Right renal cortex interstitium (tissue), 3 donors: ENCODE measurements around the gene PDZRN3. TPM values are rescaled to one million over a fixed set of nuclear protein-coding genes. Genes with fewer than 3 reads are reported as not detected.
A peak's percentile ranks its signal among the peaks of the same experiment; 100 is the strongest.

Source experiments
- DNase-seq, 3 donors: peaks; one replicate each; pipeline ENCODE4 v3.0.0-alpha.2; 2013; ENCODE audit warnings: low read depth in 3 of 3, low spot score in 2 of 3
- polyA plus RNA-seq, 3 donors: library from polyadenylated mRNA; unstranded; fragments of 120-200 nt; gene quantifications; one replicate each; pipeline ENCODE4 v1.2.1, GENCODE V29; 2013; ENCODE audit not compliant: insufficient read length in 3 of 3

Gene PDZRN3
- 10 to 100 TPM; 40.3 to 48.8 (median 43.8) TPM for polyA plus RNA-seq

DNA sequence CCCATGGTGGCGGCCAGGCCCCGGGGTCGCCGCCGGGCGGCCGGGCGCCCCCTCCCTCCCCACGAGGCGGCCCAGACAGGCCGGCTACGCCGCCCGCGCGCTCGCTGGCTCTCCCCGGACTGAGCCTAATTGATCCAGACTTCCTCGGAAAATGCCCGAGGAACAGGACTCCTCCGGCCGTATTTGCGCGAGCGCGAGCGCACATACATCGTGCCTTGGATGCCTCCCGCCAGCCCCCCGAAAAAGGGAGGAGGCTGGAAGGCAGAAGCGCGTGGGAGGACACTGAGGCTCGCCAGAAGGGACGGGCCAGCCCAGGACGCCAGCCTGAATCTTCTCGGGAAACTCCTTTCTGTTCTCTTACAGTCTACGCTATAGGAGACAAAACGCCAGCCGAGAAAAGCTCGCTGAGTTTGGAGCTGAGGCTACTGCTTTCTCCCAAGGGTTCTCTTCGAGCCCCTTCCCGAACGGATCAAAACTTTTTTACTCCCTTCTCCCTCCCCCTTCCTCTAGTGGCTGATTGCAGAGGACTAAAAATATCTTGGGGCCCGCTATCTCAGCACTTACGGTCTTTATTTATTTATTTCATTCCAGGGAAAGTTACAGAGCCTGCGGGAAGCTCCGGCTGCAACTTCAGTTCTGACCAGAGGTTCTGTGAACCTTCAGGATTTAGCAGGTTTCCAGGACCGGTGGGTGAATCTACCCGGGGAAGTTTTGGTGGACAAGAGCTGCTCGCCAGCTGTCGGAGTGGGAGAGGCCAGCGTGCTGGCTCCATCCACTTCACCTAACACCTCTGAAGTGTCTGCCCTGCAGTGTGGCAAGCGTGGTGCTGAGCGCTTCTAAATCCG lies at the start of gene PDZRN3:
TSS of gene PDZRN3 (minus strand) at position 121 of the 845 bp plus-strand sequence.
- peak in 1 of 3 donors; percentile 63 for DNase-seq

DNA sequence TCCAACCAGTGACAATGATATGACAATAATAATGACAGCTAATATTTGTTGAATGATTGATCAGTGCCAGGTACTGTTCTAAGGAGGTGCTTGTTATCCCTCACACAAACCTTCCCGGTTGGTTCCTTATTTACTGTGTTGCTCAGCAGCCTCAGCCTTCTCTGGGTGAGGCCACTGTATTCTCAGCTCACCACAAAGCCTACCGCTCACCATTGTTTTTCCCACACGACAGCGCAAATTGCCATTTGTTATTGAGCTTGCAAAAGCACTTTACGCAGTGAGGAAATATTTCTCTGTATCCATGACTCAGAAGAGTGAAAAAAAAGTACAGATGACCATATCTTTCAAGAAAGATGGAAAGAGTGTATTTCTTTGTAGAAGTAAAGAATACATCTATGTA lies 49.5 kb upstream of the PDZRN3 start:
- no peak for DNase-seq

GRCh38 chr3:73669260-73669659 lies 44.5 kb upstream of the PDZRN3 start:
- DNase-seq: no peak

- no peak for DNase-seq
Observed at GRCh38 chr3:73668391-73668790, 43.6 kb upstream of the PDZRN3 start.

DNA sequence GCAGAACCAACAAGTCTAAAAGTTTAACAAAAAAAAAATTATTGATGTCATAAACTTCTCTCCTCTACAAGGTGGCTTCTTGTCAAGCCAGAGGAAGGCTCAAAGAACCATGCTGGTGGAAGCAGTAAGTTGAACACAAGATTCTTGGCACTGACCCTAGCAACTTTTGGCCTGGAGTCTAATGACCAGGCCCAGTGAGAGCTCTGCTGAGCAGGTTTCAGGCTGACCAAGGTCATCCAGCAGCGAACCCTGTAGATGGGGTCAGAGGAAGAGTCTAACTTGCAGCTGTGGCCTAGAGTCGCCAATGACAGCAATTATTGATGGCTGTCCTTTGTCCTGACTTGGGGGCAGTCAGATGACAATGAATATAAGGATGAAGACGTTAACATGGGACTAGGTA lies 43.1 kb upstream of the PDZRN3 start:
- DNase-seq: no peak

DNA sequence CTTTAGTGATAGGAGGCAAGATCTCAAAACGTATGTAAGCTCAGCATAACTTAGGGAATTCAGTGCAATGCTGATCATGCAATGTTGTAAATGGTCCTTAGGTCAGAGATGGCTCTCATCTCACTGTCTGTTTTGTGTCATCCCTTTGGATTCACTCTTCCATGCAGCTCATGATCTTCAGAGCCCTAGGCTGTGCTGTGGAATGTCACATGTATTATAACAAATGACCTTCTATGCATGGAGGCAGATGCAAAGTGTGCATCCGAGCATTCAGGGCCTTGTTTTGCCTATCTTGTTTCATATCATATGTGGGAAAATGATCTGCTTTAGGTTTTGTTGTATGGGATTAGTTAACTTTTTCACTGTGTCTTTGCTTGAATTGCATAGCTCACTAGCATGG lies 40.5 kb upstream of the PDZRN3 start:
- no peak for DNase-seq

GRCh38 chr3:73664389-73664788 lies 39.6 kb upstream of the PDZRN3 start:
- no peak for DNase-seq

- no peak for DNase-seq
Observed at GRCh38 chr3:73663495-73663894, 38.8 kb upstream of the PDZRN3 start.

- DNase-seq: no peak
Observed at GRCh38 chr3:73661265-73661664, 36.5 kb upstream of the PDZRN3 start.

DNA sequence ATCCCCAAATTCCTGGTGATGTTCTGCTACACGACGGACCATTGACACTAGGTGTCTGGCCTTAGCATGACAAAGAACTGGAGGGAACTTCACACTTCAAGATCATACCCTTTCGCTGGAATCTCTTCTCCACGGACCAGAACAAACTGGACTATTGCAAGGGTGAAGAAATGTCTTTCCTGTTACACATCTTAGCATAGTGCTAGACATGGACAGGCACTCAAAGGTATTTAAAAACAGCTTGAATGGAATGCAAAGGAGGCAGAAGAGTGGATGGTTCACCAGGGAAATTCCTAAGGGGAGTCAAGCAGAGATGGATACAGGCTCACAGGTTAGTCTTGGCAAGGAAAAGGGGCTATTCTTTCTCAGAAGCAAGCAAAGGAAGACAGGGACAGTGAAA lies 33.5 kb upstream of the PDZRN3 start:
- no peak for DNase-seq

DNA sequence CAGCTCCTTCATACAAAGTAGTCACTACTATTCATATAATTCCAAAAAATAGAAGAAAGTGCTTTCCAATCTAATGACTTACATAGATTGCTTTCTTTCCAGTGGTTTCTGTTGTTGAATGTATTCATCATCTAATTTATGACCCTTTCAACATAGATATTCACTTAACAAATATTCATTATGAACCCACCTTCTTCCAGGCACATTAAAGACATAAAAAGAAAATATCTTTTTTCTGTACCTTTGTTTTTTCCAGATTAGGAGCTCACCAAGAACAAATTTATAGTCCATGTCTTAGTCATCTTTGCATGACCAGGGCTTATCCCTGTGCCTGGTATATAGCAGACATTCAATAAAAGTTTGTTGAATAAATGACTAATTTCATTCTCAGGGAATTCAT lies 32.4 kb upstream of the PDZRN3 start:
- no peak for DNase-seq

DNA sequence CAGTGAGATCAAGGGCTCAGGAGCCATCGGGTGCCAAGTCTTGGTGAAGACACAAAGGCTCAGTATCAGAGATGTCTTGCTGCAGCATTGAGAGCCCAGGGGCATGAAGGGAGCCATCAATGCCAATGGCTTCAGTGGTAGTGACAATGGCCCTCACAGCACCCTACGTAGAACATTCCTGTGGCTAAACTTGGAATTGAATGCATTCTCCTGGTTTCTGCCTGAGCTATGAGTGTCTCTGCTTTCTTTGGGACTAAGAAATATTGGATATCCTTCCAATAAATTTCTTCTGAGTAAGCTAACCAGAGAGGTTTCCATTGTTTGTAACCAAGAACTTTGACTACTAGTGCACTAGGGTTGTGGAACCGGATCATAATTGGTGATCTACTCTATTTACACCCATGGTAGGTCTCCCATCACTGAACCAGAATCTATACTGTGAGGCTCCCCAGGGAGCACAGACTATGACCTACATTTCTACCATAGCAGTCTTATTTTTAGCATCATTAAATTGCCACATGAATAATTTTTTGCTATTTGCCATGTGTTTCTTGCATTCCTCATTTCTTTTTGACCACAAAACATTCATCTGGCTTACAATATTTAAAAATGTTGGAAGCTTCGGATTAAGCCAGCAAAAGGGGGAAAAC lies 31.6 kb upstream of the PDZRN3 start:
- no peak for DNase-seq

GRCh38 chr3:73655197-73655596 lies 30.5 kb upstream of the PDZRN3 start:
- DNase-seq: no peak

GRCh38 chr3:73653877-73654276 lies 29.1 kb upstream of the PDZRN3 start:
- DNase-seq: no peak

- DNase-seq: no peak
Observed at GRCh38 chr3:73653351-73653750, 28.6 kb upstream of the PDZRN3 start.

- DNase-seq: no peak
Observed at GRCh38 chr3:73652896-73653295, 28.2 kb upstream of the PDZRN3 start.

DNA sequence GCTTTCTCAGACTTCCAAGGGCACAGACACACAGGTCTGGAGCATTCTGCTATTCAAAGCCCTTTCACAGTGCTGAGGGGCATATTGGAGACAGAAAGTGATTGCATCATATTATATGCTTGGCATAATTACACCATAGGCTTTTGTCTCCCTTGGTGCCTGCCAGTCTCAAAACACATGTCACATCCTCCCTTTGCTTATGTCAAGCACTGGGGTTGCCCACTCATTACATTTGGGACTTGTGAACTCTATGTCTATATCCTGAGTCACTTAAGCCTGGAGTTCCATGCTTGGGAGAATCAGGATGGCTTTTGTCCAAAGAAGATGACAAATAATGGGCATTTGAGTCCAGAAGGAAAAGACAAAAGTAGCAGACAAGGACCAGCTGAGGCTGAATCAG lies 12.3 kb upstream of the PDZRN3 start:
- no peak for DNase-seq

DNA sequence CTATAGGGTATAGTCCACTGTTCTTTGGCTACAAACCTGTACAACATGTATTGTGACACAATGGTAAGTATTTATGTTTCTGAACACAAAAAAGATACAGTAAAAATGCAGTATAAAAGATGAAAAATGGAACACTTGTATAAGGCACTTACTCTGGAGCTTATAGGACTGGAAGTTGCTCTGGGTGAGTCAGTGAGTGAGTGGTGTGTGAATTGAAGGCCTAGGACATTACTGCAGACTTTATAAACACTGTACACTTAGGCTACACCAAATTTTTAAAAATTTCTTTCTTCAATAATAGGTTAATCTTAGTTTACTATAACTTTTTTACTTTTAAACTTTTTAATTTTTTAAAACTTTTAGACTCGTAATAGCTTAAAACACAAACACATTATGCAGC lies 10.5 kb upstream of the PDZRN3 start:
- no peak for DNase-seq

DNA sequence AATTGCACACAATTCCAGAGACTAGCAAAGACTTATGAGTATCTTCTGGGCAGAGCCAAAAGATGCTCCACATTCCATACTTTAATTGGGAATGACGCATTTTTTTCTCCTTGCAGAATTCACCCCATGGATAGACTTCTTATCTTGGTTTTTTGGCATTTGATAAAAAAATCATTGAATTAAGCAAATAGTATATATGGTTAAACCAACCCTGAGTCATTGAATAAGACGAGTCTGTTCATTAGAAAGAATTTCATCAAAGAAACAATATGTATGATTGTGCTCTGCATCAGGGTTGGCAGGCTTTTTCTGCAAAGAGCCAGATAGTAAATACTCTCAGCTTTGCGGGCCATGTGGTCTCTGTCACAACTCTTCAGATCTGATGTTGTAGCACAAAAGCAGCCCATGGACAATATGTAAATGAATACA lies 9.2 kb upstream of the PDZRN3 start:
- DNase-seq: no peak

DNA sequence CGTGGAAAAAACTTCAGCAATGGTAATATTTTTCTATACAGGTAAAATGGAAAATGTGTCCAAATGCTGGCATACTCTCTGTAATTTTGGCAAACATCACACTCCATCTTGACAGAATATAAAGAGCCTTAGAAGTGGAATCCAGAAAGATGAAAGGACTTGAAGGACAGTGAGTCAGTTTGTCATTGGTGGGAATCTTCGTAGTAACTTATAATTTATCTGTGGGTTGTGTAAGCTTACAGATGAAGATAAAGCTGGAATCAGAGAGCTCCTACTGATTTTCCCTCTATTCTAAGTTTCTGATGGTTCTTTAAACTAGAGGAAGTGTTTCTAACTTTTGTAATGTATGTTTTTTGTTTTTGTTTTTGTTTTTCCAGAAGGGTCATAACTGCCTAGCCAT lies 8.7 kb upstream of the PDZRN3 start:
- DNase-seq: no peak

GRCh38 chr3:73626106-73626505 lies 1.4 kb upstream of the PDZRN3 start:
- DNase-seq: no peak
